ENCODE data around the gene CHCHD10. TPM values are rescaled to one million over a fixed set of nuclear protein-coding genes. Genes with fewer than 3 reads are reported as not detected.

CHCHD10 gene
- total and polyA plus RNA-seq, 2 of the 8 experiments (the other 6 are each of a cell fraction or from before 2014, with no cell fraction given) = 58.3 to 94.5 TPM

DNA sequence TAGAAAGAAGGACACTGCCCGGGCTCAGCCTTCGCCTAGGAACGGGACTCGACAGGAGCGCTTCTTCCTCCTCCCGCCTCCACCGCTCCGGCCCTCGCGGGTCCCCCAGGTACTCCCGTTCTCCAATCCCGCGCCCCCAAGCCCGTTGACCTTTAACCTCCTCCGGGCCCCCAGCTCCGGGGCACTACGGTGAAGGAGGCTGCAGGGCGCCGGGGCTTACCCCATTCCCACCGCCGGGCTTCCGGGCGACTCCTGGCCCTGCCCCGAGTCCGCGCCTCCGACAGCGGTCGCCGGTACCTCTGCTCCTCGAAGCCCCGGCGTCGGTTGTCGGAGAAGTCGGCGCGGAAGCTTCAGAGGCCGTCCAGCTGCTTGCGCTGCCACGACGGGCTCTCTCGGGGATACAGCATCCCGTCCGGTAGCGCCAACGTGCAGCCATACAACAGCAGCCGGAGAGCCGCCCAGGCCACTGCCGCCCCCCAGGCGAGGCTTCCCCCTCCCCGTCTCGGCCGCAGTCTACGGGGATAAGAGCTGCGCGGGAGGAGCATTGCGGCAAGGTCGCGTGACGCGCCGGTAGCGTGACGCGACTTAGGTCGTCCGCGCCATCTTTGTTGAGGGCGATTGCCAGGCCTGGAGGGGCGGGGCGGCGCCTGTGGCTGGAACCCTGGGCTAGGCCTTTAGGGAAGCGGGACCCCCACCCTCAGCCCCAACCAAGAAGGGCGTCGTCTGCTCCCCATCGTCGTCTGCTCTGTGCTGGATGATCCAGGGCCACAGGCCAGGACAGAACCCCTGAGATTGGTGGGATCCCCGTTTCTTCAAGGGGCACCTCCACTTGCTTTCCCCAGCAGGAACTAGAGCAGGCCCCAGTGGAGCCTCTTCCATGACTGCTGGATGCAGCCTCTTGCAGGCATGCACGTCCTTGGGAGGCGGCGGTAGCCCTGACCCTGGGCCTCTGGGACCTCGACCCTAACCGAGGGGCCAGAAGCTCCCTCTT, 50.7 kb downstream of the CHCHD10 start:
- Histone ChIP-seq H3K9me3 (ENCODE audit: insufficient read depth in 2 of 2, low read depth in 1 of 2, low read length in 1 of 2) (no peaks in the 10 kb centered on the region), H3K23me2 (ENCODE audit: low read depth, low read length) (no peaks in the 10 kb centered on the region), H3K4me2 (ENCODE audit: insufficient read depth in 1 of 2, low read depth in 2 of 2, low read length in 2 of 2) (peak overlapping the region; percentile 54 to 60), H3K36me3 (ENCODE audit: control insufficient read depth in 2 of 4, insufficient read depth in 4 of 4, low read length in 3 of 4) (peaks cover 5 to 17% (median 8%) of the 10 kb centered on the region in 4 experiments; a peak in 6 of 8 replicates), H3K9ac (replicated peaks in 1 of 4; ENCODE audit: extremely low read depth in 1 of 4, low read depth in 3 of 4, low read length in 3 of 4) (peak overlapping the region; percentile 56 to 86 (median 71)), H4K20me1 (replicated peaks in 1 of 2; ENCODE audit: control insufficient read depth in 1 of 2, insufficient read depth in 2 of 2, low read length in 2 of 2) (peaks cover 0 to 5% of the 10 kb centered on the region in 2 experiments), H2BK15ac (ENCODE audit: low read length) (peak overlapping the region; percentile 72; the same call in 1 of the 2 replicates), H4K5ac (ENCODE audit: insufficient read length, low read depth, low read length) (peak overlapping the region; percentile 53), H3K27me3 (replicated peaks in 1 of 4; ENCODE audit: control insufficient read depth in 3 of 4, extremely low read depth in 1 of 4, insufficient read depth in 3 of 4, low read length in 3 of 4) (no peaks in the 10 kb centered on the region; a peak in 1 of 7 replicates), H2BK120ac (replicated peaks; ENCODE audit: low read depth, low read length) (peak overlapping the region; percentile 72), H2AK5ac (ENCODE audit: low read depth, low read length) (no peak overlapping the region), H3K27ac (ENCODE audit: low read depth, low read length) (peak overlapping the region; percentile 57; the same call in 1 of the 2 replicates), H2BK5ac (ENCODE audit: low read depth, low read length) (peak overlapping the region; percentile 86), H3K4me1 (replicated peaks in 1 of 4; ENCODE audit: control insufficient read depth in 3 of 4, insufficient read depth in 4 of 4, low read length in 3 of 4) (peaks cover 0 to 5% (median 2%) of the 10 kb centered on the region in 4 experiments; a peak in 5 of 7 replicates), H3K79me2 (ENCODE audit: control insufficient read depth in 1 of 2, insufficient read depth in 2 of 2, low read length in 2 of 2) (peaks cover 0 to 6% of the 10 kb centered on the region in 2 experiments; a peak in 1 of 4 replicates), H3K4ac (replicated peaks; ENCODE audit: insufficient read length, low read depth, low read length) (no peak overlapping the region), H2BK20ac (ENCODE audit: low read length) (no peak overlapping the region), H4K8ac (ENCODE audit: extremely low read depth, insufficient read depth, low read length) (peak overlapping the region; percentile 91), H3K14ac (ENCODE audit: insufficient read length) (no peak overlapping the region), H3K4me3 (ENCODE audit: extremely low read depth in 1 of 4, insufficient read depth in 2 of 4, low read depth in 3 of 4, low read length in 4 of 4) (peak overlapping the region; percentile 76 to 89 (median 83)), H3K79me1 (ENCODE audit: low read depth, low read length) (peaks cover 12% of the 10 kb centered on the region), H3K56ac (replicated peaks; ENCODE audit: insufficient read length, low read depth, low read length) (peak overlapping the region; percentile 24), H4K91ac (replicated peaks; ENCODE audit: insufficient read length, low read length) (peak overlapping the region; percentile 75), H2BK12ac (ENCODE audit: low read depth, low read length) (0 out of 2 replicates have a peak overlapping the region, but pooled peaks have one; percentile 75), H3K23ac (ENCODE audit: insufficient read length) (no peak overlapping the region), H3K18ac (ENCODE audit: extremely low read depth, low read length) (peak overlapping the region; percentile 87), H2AFZ (ENCODE audit: low read length) (peak overlapping the region; percentile 100)
- peak; percentile 64 to 96 for DNase-seq (ENCODE audit: low read depth in 1 of 2, low spot score in 2 of 2)
- ChIA-PET POLR2A (ENCODE audit: partially characterized antibody) (interaction anchor here (0.8 to 2.0 kb wide), 9 partner anchors 10 to 141 kb away, joined by 3 to 9 read pairs (median 3); partner anchors contain the start of genes SLC2A11, SMARCB1 and ZNF70), CTCF (ENCODE audit: partially characterized antibody) (interaction anchor here (1.2 to 2.5 kb wide), 4 partner anchors 11 to 133 kb away, joined by 3 to 7 read pairs (median 5); partner anchors contain the start of genes C22orf15 and VPREB3)
- no peak for FAIRE-seq
- WGBS, 2 experiments (ENCODE audit: extremely low coverage in 1 of 2, insufficient coverage in 1 of 2, insufficient read length in 1 of 2, insufficient replicate concordance in 2 of 2, low coverage in 1 of 2, low lambda C conversion rate in 2 of 2, missing lambda C conversion rate in 1 of 2) = 8% methylated on average over 61 of the region's 84 CpGs; no CpG with 5 or more reads in 1 of the 2 experiments
- peak; percentile 98 for TF ChIP-seq CREB1 (IDR thresholded peaks at IDR 0.05)
- TF ChIP-seq SIN3A (conservative IDR thresholded peaks at IDR 0.05 in 1 of 2, IDR thresholded peaks at IDR 0.05 in 1 of 2; ENCODE audit: low read depth in 1 of 2, low read length in 2 of 2) = peak; percentile 13 to 88; a peak in 2 of 4 replicates
- no peak for TF ChIP-seq NANOG (IDR thresholded peaks at IDR 0.05; ENCODE audit: insufficient read depth, low read depth, low read length, poor library complexity, severe bottlenecking)
- TF ChIP-seq SP4 (IDR thresholded peaks at IDR 0.05; ENCODE audit: low read length) = no peak
- TF ChIP-seq SIRT6 (IDR thresholded peaks at IDR 0.05; ENCODE audit: low read length) = no peak
- TF ChIP-seq, protein P1, sequence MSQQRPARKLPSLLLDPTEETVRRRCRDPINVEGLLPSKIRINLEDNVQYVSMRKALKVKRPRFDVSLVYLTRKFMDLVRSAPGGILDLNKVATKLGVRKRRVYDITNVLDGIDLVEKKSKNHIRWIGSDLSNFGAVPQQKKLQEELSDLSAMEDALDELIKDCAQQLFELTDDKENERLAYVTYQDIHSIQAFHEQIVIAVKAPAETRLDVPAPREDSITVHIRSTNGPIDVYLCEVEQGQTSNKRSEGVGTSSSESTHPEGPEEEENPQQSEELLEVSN (IDR thresholded peaks at IDR 0.05) = peak; percentile 91
- no peak for TF ChIP-seq NRF1 (IDR thresholded peaks at IDR 0.05; ENCODE audit: low read depth, low read length)
- peak; percentile 70 for TF ChIP-seq ASH2L (IDR thresholded peaks at IDR 0.05; ENCODE audit: low read length)
- no peak for TF ChIP-seq MAFK (IDR thresholded peaks at IDR 0.05; ENCODE audit: low read depth, low read length)
- TF ChIP-seq RFX5 (IDR thresholded peaks at IDR 0.05; ENCODE audit: borderline replicate concordance, low read depth, low read length) = no peak
